RWPE2 (cell line): ENCODE measurements around the gene KCNH1.

Experiments
- ATAC-seq: fragments of 200-7000 bp; cut with Tn5 transposase; 3 replicates; pipeline ENCODE4 v1.9.1; 2021; ENCODE audit warnings: low read depth
- DNase-seq: peaks from one replicate; pipeline ENCODE4 v3.0.0-alpha.2; 2020; ENCODE audit warnings: low spot score
- H3K27ac ChIP-seq: fragments of 450-650 bp; 2 replicates; pipeline ENCODE4 v1.5.1; 2017; ENCODE audit warnings: mild to moderate bottlenecking; ENCODE audit not compliant: poor library complexity, severe bottlenecking
- H3K27me3 ChIP-seq: fragments of 250-450 bp; sonication (Bioruptor Pico); 2 replicates; pipeline ENCODE4 v1.5.1; 2021; ENCODE audit warnings: mild to moderate bottlenecking, moderate library complexity; ENCODE audit not compliant: insufficient read depth, poor library complexity, severe bottlenecking
- H3K36me3 ChIP-seq: fragments of 250-450 bp; sonication (Bioruptor Pico); 2 replicates; pipeline ENCODE4 v1.5.1; 2020; ENCODE audit warnings: low read depth, mild to moderate bottlenecking, moderate library complexity
- H3K4me1 ChIP-seq: fragments of 250-450 bp; sonication (Bioruptor Pico); 2 replicates; pipeline ENCODE4 v1.5.1; 2021; ENCODE audit warnings: mild to moderate bottlenecking, moderate library complexity; ENCODE audit not compliant: insufficient read depth, poor library complexity, severe bottlenecking
- H3K4me3 ChIP-seq: fragments of 250-450 bp; sonication (Bioruptor Pico); 2 replicates; pipeline ENCODE4 v1.5.1; 2021; ENCODE audit warnings: mild to moderate bottlenecking, moderate library complexity; ENCODE audit not compliant: severe bottlenecking
- H3K9me3 ChIP-seq: fragments of 250-450 bp; sonication (Bioruptor Pico); 2 replicates; pipeline ENCODE4 v1.5.1; 2021; ENCODE audit warnings: mild to moderate bottlenecking, moderate library complexity; ENCODE audit not compliant: severe bottlenecking
- TF ChIP-seq, protein P1 (sequence below): fragments of 450-650 bp; IDR thresholded peaks from one replicate; pipeline ENCODE4 v1.5.1; 2017; ENCODE audit warnings: mild to moderate bottlenecking, moderate library complexity; ENCODE audit not compliant: poor library complexity, severe bottlenecking

KCNH1 gene

DNA sequence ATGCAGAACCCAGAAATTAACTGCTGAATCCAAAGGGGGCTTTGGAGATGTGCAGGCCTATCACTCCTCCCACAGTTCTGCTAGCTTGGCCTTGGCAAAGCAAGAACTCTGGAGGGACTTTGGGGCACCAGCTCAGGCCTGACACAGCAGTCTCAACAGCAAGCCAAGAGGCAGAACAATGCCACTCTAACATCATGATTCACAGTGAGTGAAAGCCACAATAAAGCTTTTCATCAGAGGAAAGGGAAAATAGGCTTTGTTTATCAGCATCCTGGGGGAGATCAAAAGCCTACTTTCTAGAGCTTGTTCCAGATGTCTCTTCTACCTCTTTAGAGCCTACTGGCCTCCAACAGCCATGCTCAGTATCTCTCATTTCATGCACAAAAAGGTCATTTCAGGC, 283.4 kb downstream of the KCNH1 start:
- Histone ChIP-seq H3K9me3 (no peaks in the 10 kb centered on the region), H3K36me3 (no peaks in the 10 kb centered on the region), H3K4me3 (no peak overlapping the region), H3K27me3 (no peaks in the 10 kb centered on the region), H3K27ac (no peak overlapping the region), H3K4me1 (no peaks in the 10 kb centered on the region)
- TF ChIP-seq, protein P1, sequence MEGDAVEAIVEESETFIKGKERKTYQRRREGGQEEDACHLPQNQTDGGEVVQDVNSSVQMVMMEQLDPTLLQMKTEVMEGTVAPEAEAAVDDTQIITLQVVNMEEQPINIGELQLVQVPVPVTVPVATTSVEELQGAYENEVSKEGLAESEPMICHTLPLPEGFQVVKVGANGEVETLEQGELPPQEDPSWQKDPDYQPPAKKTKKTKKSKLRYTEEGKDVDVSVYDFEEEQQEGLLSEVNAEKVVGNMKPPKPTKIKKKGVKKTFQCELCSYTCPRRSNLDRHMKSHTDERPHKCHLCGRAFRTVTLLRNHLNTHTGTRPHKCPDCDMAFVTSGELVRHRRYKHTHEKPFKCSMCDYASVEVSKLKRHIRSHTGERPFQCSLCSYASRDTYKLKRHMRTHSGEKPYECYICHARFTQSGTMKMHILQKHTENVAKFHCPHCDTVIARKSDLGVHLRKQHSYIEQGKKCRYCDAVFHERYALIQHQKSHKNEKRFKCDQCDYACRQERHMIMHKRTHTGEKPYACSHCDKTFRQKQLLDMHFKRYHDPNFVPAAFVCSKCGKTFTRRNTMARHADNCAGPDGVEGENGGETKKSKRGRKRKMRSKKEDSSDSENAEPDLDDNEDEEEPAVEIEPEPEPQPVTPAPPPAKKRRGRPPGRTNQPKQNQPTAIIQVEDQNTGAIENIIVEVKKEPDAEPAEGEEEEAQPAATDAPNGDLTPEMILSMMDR: no peak
- no peak for ATAC-seq
- DNase-seq: no peak

DNA sequence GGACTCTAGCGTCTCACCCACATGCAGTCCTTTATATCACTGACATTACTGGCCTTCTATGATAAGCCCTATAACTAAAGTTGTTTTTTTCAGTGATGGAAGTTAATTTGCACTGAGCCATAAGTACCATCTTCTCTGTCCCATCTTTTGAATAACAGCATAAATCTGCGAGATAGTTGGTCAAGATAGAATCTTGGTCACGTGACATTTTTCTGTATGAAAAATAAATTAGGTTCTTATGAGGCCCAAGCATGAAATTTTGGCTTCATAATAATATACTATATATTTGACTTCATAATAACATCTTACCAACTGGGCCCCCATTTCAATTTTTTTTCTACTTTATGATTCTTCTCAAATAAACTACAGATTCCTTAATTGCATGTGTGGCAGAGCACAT, 285.5 kb downstream of the KCNH1 start:
- Histone ChIP-seq H3K27me3 (no peaks in the 10 kb centered on the region), H3K27ac (no peak overlapping the region), H3K9me3 (no peaks in the 10 kb centered on the region), H3K4me1 (no peaks in the 10 kb centered on the region), H3K4me3 (no peak overlapping the region), H3K36me3 (no peaks in the 10 kb centered on the region)
- no peak for ATAC-seq
- TF ChIP-seq, protein P1: no peak
- no peak for DNase-seq

DNA sequence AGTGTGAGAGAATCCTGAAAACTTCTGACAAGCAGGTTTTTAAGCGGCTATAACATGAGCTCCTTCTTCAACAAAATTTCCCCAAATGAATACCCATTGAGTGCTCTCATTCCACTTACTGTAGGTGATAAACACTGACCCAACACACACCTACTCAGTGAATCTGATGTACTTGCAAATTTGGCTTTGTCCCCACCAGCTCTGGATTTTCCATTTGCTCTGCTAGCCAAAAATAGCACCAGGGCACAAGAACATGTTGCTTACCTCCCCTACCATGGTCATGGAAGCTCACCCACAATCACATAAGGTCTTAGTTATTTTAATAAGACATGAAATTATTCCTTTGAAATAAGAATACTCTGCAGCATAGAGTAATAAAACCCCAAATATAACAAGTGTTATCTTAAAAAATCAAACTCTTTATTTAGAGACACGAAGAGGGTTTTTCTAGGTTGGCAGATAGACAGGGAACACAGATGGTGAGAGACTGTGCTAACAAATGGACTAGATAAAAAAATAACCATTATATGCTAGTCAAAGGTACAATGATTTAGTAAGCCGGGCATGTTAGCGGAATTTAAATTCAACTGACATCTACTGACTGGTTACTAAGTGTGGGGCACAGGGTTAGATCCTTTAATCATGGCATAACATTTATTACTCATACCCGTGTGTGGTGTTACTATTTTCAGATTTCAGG, 291.9 kb downstream of the KCNH1 start:
- ATAC-seq: no peak

DNA sequence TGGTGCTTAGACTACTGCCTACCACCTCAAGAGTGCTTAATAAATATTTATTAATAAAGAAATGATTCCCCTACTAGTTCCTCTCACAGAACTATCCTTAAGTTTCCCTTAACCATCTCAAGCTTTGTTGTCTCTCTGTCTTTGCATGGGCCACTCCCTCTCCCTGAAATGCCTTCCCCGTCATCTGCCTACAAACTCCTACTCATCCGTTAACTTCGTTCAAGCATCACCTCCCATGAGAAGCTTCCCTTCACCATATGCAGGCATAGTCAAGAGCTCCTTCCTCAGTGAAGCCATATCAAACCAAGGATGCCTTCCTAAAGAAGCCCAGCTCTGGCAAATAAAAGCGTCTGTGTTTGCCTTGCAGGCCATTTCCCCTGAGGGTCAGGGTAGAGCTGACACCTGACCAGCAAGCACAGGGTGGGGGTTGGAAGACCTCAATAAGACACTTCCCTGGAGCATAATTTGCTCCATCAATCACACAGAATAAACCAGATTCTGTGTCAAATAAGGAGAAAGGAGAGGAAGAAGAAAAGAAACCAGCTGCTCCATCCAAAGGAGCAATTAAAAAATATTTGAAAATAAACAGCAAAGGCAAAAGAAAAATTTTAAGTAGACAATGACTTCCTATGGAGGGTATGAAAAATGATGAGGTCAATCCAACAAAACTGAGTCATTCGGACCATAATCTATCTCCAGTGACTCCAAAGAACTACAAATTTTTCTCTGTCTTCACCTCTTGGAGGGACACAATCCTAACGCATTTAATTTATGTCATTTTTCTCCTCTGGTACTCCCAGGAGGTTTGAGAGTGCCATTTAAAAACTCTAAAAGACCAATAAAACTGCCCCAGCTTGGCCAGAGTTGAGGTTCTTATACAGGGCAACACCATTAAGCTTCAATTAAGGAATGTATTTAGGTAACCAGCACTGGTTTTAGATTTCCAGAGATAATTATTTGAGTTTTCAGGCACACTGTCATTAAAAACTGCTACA, 303.6 kb downstream of the KCNH1 start:
- no peaks in the 10 kb centered on the region for H3K36me3 ChIP-seq
- H3K27me3 ChIP-seq: no peaks in the 10 kb centered on the region
- ATAC-seq (no peak), DNase-seq (no peak)
- H3K9me3 ChIP-seq: no peaks in the 10 kb centered on the region
- H3K4me1 ChIP-seq: no peaks in the 10 kb centered on the region
- no peak overlapping the region for H3K27ac ChIP-seq
- TF ChIP-seq, protein P1: no peak
- no peak overlapping the region for H3K4me3 ChIP-seq

More for the DNA sequence above, 291.9 kb downstream of the KCNH1 start:
- Histone ChIP-seq H3K9me3 (no peaks in the 10 kb centered on the region), H3K27ac (no peak overlapping the region), H3K4me3 (no peak overlapping the region), H3K27me3 (no peaks in the 10 kb centered on the region), H3K4me1 (no peaks in the 10 kb centered on the region), H3K36me3 (no peaks in the 10 kb centered on the region)
- DNase-seq: no peak
- TF ChIP-seq, protein P1: no peak
